Measurements from ENCODE around the gene GNG8. TPM values are rescaled to one million over a fixed set of nuclear protein-coding genes. Genes with fewer than 3 reads are reported as not detected.

GNG8 gene
- total and polyA plus RNA-seq, 10 of the 15 experiments (the other 5 are each of a cell fraction or from before 2014, with no cell fraction given): 1.2 to 6.6 (median 2.7) TPM; not detected in 6

DNA sequence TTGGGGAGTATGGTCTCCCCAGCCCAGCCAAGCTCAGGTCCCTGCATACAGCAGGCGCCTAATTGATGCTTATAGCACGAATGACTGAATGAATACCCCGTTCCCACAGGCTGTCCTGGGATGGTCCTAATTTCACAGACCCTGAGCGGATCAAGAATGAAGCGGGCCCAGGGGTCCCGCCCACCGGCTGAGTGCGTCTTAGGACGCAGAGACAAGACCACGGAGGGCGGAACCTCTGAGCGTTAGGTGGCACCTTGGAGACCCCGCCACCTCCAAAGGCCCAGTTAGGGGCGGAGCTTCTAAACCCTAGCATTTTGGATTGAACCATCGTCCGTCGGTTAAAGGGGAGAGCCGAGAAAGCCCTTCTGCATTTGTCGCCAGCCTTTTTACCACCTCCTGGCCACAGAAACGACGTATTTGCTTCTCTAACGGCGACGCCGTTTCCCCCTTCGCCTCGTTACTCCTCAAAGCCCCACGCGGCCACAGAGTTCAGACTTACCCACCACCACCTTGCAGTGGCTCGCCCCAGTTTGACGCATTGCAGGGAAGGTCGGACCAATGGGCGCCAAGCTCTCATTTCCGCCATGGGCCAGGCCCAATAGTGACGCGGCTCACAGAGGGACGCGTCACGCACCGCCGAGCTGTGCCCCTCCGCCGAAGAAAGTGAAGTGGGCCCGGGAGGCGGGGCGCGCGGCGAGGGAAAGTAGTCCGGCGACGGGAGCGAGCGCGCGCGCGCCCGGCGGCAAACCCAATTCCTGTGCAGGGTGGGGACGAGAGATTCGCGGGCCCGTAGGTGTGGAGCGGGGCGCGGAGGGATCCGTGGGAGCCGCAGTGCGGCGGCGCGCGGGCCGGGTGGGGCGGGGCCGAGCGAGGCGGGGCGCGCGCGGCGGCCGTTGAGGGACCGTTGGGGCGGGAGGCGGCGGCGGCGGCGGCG is 35.4 kb downstream of the GNG8 start (continued):
- TF ChIP-seq ZNF592 (IDR thresholded peaks at IDR 0.05): no peak
- TF ChIP-seq BHLHE40 (IDR thresholded peaks at IDR 0.05; ENCODE audit: borderline replicate concordance in 1 of 2, low read depth in 2 of 2, low read length in 1 of 2): peak; percentile 98
- TF ChIP-seq, protein P1, sequence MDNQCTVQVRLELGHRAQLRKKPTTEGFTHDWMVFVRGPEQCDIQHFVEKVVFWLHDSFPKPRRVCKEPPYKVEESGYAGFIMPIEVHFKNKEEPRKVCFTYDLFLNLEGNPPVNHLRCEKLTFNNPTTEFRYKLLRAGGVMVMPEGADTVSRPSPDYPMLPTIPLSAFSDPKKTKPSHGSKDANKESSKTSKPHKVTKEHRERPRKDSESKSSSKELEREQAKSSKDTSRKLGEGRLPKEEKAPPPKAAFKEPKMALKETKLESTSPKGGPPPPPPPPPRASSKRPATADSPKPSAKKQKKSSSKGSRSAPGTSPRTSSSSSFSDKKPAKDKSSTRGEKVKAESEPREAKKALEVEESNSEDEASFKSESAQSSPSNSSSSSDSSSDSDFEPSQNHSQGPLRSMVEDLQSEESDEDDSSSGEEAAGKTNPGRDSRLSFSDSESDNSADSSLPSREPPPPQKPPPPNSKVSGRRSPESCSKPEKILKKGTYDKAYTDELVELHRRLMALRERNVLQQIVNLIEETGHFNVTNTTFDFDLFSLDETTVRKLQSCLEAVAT (IDR thresholded peaks at IDR 0.05): peak; percentile 89
- 0 out of 2 replicates have a peak, but pooled peaks have one; percentile 63 for TF ChIP-seq MEF2A (IDR thresholded peaks at IDR 0.05; ENCODE audit: insufficient read depth, low read depth, low read length)
- no peak for TF ChIP-seq ATF2 (IDR thresholded peaks at IDR 0.05; ENCODE audit: low read length)
- peak; percentile 31; the same call in 1 of the 2 replicates for TF ChIP-seq TBL1XR1 (IDR thresholded peaks at IDR 0.05; ENCODE audit: low read depth, low read length)
- peak; percentile 82 for TF ChIP-seq NKRF (conservative IDR thresholded peaks at IDR 0.05)
- TF ChIP-seq, protein P2, sequence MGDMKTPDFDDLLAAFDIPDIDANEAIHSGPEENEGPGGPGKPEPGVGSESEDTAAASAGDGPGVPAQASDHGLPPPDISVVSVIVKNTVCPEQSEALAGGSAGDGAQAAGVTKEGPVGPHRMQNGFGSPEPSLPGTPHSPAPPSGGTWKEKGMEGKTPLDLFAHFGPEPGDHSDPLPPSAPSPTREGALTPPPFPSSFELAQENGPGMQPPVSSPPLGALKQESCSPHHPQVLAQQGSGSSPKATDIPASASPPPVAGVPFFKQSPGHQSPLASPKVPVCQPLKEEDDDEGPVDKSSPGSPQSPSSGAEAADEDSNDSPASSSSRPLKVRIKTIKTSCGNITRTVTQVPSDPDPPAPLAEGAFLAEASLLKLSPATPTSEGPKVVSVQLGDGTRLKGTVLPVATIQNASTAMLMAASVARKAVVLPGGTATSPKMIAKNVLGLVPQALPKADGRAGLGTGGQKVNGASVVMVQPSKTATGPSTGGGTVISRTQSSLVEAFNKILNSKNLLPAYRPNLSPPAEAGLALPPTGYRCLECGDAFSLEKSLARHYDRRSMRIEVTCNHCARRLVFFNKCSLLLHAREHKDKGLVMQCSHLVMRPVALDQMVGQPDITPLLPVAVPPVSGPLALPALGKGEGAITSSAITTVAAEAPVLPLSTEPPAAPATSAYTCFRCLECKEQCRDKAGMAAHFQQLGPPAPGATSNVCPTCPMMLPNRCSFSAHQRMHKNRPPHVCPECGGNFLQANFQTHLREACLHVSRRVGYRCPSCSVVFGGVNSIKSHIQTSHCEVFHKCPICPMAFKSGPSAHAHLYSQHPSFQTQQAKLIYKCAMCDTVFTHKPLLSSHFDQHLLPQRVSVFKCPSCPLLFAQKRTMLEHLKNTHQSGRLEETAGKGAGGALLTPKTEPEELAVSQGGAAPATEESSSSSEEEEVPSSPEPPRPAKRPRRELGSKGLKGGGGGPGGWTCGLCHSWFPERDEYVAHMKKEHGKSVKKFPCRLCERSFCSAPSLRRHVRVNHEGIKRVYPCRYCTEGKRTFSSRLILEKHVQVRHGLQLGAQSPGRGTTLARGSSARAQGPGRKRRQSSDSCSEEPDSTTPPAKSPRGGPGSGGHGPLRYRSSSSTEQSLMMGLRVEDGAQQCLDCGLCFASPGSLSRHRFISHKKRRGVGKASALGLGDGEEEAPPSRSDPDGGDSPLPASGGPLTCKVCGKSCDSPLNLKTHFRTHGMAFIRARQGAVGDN (IDR thresholded peaks at IDR 0.05): no peak
- TF ChIP-seq KDM1A (IDR thresholded peaks at IDR 0.05; ENCODE audit: borderline replicate concordance): no peak
- 0 out of 2 replicates have a peak, but pooled peaks have one; percentile 33 for TF ChIP-seq RCOR1 (conservative IDR thresholded peaks at IDR 0.05; ENCODE audit: low read depth, low read length)
- TF ChIP-seq KLF5 (IDR thresholded peaks at IDR 0.05; ENCODE audit: partially characterized antibody): peak; percentile 99
